Left lung (tissue), 10 donors: ENCODE results near the gene ITGA3. TPM values are rescaled to one million over a fixed set of nuclear protein-coding genes. Genes with fewer than 3 reads are reported as not detected.

Source experiments
- ATAC-seq: fragments of 200-7000 bp; cut with Tn5 transposase; one replicate; pipeline ENCODE4 v1.9.1; 2020; ENCODE audit warnings: moderate library complexity
- DNase-seq, 4 donors: peaks; one replicate each; pipeline ENCODE4 v3.0.0-alpha.2; 2013 to 2020
- H3K27ac ChIP-seq, 2 donors: fragments of 200-600 bp; sonication (generic) in 1 of 2; one replicate each; pipeline versions ENCODE4 v1.5.0 to v1.8.0; 2020 to 2021
- H3K27me3 ChIP-seq, 2 donors: fragments of 200-600 bp; sonication (generic) in 1 of 2; one replicate each; pipeline versions ENCODE4 v1.5.0 to v1.8.0; 2020 to 2021
- H3K36me3 ChIP-seq, 2 donors: fragments of 200-600 bp; sonication (generic) in 1 of 2; one replicate each; pipeline versions ENCODE4 v1.5.0 to v1.8.0; 2020 to 2021
- H3K4me1 ChIP-seq, 2 donors: fragments of 200-600 bp; one replicate each; pipeline ENCODE4 v1.8.0; 2021
- H3K4me3 ChIP-seq, 2 donors: fragments of 200-600 bp; sonication (generic) in 1 of 2; one replicate each; pipeline versions ENCODE4 v1.5.0 to v1.8.0; 2020 to 2021; ENCODE audit warnings: mild to moderate bottlenecking in 1 of 2
- H3K9me3 ChIP-seq, 2 donors: fragments of 200-600 bp; sonication (generic) in 1 of 2; one replicate each; pipeline versions ENCODE4 v1.5.0 to v1.8.0; 2020 to 2021
- intact Hi-C, 2 donors: fragments of 100-400 bp; cut with DNase I; formaldehyde crosslinking; loops; one replicate each; pipeline versions ENCODE4 v1.11.2 to v1.14.2; 2022
- polyA plus RNA-seq, 6 donors: library from polyadenylated mRNA; unstranded; fragments of 120-200 nt; gene quantifications; one replicate each; pipeline ENCODE4 v1.2.1, GENCODE V29; 2013; ENCODE audit not compliant: insufficient read length in 6 of 6
- total RNA-seq, 2 donors: library from RNA; stranded (reverse); fragmentation: NEBNext Ultra II Directional; extraction: Animal tissue kit (Norgen Biotek cat#: 25700); gene quantifications; one replicate each; pipeline ENCODE4 v1.2.1, GENCODE V29; 2021
- TF ChIP-seq, protein P1 (sequence below), 2 donors: fragments of 200-600 bp; sonication (generic) in 1 of 2; IDR thresholded peaks; one replicate each; pipeline versions ENCODE4 v1.5.0 to v1.8.0; 2021; ENCODE audit warnings: antibody characterized with exemption in 2 of 2
- donor health status: DM: no; HTN: yes; CAD: no.
- donor health status: DM: no; HTN: no; CAD: no.

ITGA3 gene
- total and polyA plus RNA-seq, 8 donors: 43.0 to 311 (median 56.5) TPM

DNA sequence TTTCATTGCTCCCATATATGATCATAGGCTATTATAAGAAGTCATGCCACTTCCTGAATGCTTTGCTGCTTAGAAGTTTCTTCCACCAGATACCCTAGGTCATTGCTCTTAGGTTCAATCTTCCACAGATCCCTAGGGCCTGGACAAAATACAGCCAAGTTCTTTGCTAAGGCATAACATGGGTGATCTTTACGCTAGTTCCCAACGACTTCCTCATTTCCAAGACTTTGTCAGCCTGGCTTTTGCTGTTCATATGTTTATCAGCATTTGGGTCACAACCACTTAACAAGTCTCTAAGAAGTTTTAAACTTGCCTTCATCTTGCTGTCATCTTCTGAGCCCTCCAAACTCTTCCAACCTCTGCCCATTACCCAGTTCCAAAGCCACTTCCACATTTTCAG lies 40.8 kb upstream of the ITGA3 start:
- no peak overlapping the region for H3K4me3 ChIP-seq
- peaks cover 0 to 15% of the 10 kb centered on the region in 2 donors for H3K27me3 ChIP-seq
- no peaks in the 10 kb centered on the region for H3K4me1 ChIP-seq
- intact Hi-C loops: no loop called here
- no peak for DNase-seq
- H3K9me3 ChIP-seq: peaks cover 0 to 11% of the 10 kb centered on the region in 2 donors
- H3K27ac ChIP-seq: no peak overlapping the region
- TF ChIP-seq, protein P1, sequence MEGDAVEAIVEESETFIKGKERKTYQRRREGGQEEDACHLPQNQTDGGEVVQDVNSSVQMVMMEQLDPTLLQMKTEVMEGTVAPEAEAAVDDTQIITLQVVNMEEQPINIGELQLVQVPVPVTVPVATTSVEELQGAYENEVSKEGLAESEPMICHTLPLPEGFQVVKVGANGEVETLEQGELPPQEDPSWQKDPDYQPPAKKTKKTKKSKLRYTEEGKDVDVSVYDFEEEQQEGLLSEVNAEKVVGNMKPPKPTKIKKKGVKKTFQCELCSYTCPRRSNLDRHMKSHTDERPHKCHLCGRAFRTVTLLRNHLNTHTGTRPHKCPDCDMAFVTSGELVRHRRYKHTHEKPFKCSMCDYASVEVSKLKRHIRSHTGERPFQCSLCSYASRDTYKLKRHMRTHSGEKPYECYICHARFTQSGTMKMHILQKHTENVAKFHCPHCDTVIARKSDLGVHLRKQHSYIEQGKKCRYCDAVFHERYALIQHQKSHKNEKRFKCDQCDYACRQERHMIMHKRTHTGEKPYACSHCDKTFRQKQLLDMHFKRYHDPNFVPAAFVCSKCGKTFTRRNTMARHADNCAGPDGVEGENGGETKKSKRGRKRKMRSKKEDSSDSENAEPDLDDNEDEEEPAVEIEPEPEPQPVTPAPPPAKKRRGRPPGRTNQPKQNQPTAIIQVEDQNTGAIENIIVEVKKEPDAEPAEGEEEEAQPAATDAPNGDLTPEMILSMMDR (IDR thresholded peaks at IDR 0.05): no peak
- no peaks in the 10 kb centered on the region for H3K36me3 ChIP-seq
- ATAC-seq: no peak

- DNase-seq: no peak
- Histone ChIP-seq H3K36me3 (no peaks in the 10 kb centered on the region), H3K27me3 (no peaks in the 10 kb centered on the region), H3K9me3 (peaks cover 0 to 3% of the 10 kb centered on the region in 2 donors), H3K27ac (no peak overlapping the region), H3K4me1 (no peaks in the 10 kb centered on the region), H3K4me3 (no peak overlapping the region)
- TF ChIP-seq, protein P1 (IDR thresholded peaks at IDR 0.05): no peak
- intact Hi-C loops: no loop called here
- ATAC-seq: peak; percentile 47
Measured at GRCh38 chr17:50018909-50019308, 37.0 kb upstream of the ITGA3 start.

- Histone ChIP-seq H3K9me3 (no peaks in the 10 kb centered on the region), H3K4me3 (no peak overlapping the region), H3K4me1 (no peaks in the 10 kb centered on the region), H3K36me3 (no peaks in the 10 kb centered on the region), H3K27me3 (no peaks in the 10 kb centered on the region), H3K27ac (no peak overlapping the region)
- ATAC-seq: no peak
- DNase-seq: no peak
- TF ChIP-seq, protein P1 (IDR thresholded peaks at IDR 0.05): no peak
- intact Hi-C loops: no loop called here
Measured at GRCh38 chr17:50020841-50021599, 34.9 kb upstream of the ITGA3 start.

DNA sequence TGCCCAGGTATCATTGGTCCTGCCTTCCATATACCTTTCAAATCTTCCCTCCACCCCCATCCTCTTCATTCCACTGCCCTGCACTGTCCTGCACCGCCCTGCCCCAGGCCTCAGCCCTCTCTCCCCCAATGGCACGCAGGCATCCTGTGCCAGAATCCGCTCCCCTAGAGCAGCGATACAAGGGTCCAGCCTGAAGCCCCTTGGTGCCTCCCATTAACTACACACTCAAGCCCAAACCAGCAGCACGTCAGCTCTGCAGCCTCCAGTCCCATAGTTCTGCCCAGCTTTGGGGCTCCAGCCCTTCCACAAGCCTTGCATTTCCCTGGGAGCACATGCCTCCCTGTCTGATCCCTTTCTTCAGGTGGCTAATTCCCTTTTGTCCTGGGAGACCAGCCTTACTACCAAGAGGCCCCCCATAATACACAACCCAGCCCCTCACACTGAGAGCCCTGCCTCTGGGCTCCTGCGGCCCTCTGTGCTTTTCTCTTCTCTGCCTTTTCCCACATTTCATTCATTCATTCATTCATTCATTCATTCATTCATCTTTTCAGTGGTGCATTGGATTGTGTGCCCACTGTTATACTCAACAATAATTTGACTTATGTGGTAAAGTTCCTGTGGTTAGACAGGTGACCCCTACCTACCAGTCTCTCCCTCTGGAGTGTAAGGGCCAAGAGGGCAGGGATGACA lies 34.1 kb upstream of the ITGA3 start:
- TF ChIP-seq, protein P1 (IDR thresholded peaks at IDR 0.05): no peak
- no peak overlapping the region for H3K27ac ChIP-seq
- no peaks in the 10 kb centered on the region for H3K36me3 ChIP-seq
- no peaks in the 10 kb centered on the region for H3K9me3 ChIP-seq
- no peaks in the 10 kb centered on the region for H3K27me3 ChIP-seq
- no peak overlapping the region for H3K4me3 ChIP-seq
- no peak for DNase-seq
- H3K4me1 ChIP-seq: peaks cover under 1 to 3% of the 10 kb centered on the region in 2 donors
- no peak for ATAC-seq
- intact Hi-C loops: no loop called here

- Histone ChIP-seq H3K4me1 (peaks cover 8 to 11% of the 10 kb centered on the region in 2 donors), H3K4me3 (no peak overlapping the region), H3K27me3 (peaks cover 0 to 7% of the 10 kb centered on the region in 2 donors), H3K9me3 (no peaks in the 10 kb centered on the region), H3K27ac (no peak overlapping the region), H3K36me3 (no peaks in the 10 kb centered on the region)
- DNase-seq: no peak
- TF ChIP-seq, protein P1 (IDR thresholded peaks at IDR 0.05): no peak
- no peak for ATAC-seq
- intact Hi-C loops: no loop called here
Measured at GRCh38 chr17:50022463-50023130, 33.3 kb upstream of the ITGA3 start.
